NCI-H1092 treated with DMSO at 0.1 percent for 48 hours (cell line): ENCODE measurements around the gene TTC34.
"Not testable (repeated sequence)": the region's sequence is repeated elsewhere in the genome, so short reads cannot be mapped to it uniquely, and the experiment has no call there.

Source experiments
- DNase-seq: peaks from one replicate; lab custom pipeline; 2025; lab: John Stamatoyannopoulos, UW

TTC34 gene

DNA sequence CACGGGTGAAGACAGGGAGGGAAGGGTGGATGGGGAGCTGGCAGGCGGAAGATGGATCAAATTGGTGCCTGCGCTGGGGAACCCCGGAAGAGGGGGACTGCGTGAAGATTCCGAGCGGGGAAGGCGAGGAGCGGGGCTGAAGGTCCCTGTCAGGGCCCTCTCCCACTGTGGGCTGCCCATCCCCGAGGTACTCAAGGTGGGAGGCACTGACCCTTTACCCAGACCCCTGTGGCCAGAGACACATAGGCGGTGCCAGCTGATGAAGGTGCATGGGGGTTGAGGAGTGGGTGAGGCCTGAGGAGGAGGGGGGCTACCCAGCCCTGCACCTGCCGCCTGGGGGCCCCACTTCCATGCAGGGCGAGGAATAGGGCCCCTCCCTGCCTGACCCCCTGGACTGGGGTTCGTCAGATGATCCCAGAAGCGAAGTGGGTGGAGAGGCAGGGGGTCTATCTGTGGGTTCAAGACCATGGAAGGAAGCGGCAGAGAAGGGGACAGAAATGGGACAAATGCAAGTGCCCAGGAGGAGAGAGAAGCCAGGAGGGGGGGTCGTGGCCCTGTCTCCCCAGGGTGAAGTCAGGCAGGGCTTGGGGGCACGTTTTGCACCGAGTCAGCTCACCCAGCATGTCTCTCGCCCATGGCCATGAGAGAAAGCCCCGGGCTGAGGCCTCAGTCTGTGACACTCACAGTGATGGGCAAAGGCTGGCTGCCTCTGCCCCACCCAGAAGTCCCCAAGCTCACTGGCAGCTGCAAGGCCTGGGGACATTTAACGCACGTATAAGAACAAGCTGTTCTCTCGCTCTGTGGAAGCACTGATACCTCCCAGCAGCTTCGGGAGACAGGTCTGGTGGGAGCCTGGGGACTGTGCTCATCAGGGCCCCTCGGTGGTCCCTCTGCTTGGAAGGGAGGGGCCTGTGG lies 161.6 kb downstream of the TTC34 start:
- DNase-seq: no peak

DNA sequence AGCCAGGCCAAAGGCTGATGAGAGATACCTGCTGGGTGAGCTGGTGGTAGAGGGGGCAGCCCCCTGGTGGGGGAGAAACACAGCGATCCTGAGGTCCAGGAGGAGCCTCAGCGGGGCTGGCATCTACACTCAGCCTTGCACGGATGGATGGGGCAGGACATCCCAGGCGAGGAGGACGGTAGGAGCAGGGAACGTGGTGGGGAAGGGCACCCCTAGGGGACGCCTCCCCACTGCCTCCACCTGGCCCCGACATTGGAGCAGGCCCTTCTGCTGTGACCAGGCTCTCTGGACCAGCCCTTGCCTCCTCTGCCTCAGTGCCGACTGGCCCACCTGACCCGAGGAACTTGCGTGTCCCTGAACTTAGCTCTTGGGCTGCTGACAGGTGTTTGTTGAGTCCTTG lies 162.3 kb downstream of the TTC34 start:
- DNase-seq: no peak

DNA sequence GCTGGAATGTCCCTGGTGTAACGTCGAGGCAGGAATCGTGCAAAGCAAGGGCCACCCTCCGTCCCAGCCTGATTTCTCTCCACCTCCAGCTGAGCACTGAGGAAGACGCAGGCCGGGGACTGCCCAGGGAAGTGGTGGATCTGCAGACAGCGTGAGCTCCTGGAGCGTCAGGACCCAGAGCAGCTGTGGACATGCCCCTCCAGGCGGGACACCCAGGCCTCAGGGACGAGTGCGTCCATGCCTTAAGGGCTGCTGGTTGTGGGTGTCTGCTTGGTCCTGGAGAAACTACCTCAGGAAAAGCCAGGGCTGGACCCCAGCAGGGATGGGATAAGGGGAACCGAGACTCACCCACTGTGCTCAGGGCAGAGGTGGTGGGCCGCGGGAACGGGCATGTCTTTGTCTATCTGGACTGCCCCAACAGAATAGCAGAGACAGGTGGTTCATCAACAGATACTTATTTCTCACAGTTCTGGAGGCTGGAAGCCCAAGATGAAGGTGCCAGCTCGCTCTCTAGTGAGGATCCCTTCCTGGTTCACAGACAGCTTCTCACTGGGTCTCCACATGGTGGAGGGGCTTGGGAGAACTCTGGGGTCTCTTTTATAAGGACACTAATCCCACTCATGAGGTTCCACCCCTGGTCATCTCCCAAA lies 162.9 kb downstream of the TTC34 start:
- DNase-seq: no peak

DNA sequence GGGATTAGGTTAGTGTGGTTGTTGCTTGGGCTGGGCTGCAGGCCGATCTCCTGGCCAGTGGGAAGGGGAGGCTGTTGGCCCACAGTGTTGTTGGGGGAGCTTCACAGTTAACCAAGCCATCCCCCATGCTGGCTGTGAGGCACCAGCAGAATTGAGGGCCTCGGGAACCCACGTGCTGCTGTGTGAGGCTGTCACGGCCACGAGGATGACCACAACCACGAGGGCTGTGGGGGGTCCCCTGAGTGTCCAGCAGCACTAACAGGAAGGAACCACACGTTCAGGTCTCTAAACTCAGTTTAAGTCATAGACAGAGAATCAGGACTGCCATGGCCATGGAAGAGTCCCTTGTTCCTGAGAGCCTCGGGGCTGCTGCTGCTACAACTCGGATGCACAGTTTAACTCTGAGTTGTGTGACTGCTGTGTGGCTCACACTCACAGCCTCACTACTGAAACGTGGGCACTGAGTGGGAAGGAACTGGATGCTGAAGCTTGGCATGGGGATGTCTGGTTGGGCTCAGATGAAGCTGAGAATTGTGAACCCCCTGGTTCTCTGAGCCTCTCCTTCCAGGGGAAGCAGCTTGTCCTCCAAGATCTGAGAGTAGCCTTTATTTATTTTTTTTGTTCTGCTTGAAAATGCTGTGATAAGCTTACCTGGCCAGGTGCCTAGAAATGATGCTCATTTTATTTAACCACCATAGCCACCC lies 163.9 kb downstream of the TTC34 start:
- no peak for DNase-seq

DNA sequence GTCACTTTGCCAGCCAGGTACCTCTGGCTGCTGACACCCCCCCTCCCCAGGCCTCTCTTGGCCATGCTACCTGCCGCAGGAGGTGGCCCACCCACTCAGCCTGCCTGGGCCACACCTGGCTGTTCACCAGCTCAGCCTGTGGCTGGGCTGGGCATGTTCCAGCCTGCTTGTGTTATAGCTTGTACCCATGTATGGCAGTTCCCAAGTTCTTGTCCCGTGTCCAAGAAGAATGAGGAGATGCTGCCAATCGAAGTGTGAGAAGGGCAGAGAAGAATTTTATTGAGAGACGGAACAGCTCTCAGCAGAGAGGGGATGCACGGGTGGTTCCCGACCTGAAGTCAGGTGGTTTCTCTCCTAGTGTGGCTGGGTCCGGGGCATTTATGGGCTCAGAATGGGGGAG lies 164.8 kb downstream of the TTC34 start:
- DNase-seq: no peak

DNA sequence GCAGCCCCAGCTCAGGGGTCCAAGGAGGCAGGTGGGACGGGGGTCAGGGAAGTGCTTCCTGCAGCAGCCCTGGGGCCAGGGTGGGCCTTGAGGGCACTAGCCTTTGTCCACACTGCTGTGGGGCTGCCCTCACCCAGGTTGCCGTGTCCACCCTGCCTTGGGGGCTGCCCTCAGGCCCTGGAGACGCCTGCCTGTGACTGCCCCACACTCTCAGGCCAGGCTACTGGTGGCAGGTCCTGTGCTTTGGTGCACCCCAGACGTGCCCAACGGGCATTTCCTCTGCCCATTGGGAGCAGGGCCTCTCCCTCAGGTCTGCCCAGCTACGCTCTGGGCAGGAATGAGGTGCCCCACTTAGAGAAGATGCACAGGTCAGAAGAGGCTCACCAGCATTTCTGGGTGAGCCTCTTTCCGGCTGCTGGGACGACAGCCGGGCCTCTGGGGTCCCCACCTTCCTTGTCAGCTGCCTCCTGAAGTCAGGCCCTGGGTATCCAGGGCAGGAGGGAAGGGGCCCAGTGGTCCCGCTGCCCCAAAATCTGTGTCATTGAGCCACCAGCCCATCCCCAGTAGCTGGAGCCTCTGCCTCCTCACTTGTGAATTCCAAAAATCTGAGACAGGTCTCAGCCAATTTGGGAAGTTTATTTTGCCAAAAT lies 166.0 kb downstream of the TTC34 start:
- no peak for DNase-seq

DNA sequence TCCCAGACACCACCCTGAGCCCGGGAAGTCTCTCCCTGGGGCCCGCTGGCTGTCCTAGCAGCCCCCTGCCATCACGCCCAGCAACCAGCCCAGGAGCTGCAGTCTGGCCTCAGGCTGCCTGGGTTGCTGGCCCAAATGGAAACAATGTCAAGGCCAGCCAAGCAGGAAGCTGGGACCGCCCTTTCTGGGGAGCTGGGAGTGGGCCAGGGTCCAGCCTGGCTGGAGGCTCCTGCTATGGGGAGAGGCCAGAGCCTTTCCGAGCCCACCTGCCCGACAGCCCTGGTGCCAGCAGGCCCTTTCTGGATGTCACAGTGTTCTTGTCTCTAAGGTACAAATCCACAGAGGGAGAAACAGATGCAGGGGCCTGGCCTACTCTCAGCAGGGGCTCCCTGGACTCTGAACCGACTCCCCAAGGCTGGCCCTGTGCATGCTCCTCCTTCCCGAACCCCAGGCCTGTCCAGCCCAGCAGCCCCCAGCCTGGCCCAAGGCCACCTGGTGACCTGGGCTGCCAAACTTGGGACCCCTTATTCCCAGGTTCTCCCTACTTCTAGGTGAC lies 167.5 kb downstream of the TTC34 start:
- no peak for DNase-seq

DNA sequence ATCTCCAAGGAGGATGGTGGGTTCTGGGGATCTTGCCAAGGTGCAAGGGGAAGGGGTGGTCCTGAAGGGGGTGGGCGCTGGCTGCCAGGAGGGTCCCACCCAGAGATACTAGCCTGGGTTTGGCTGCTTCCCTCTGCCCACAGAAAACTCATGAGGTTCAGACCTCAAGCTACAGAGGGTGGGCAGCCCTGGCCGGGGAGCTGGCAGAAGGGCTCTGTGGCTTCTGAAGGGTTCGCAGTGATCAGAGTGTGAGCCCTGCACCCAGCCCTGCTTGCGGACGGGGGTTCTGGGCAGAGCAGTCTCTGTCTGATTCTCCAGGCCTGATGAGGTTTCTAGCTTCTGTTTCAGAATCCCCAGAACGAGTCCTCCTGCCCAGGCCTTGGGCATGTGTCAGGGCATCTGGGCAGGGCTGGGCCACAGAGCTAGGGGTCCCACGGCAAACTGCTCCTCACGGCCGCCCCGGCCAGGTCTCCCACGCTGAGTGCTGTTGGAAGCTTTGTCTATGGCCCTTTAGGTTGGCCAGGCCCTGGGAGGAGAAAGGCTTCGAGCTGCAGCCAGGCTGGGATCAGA lies 168.0 kb downstream of the TTC34 start:
- no peak for DNase-seq

DNA sequence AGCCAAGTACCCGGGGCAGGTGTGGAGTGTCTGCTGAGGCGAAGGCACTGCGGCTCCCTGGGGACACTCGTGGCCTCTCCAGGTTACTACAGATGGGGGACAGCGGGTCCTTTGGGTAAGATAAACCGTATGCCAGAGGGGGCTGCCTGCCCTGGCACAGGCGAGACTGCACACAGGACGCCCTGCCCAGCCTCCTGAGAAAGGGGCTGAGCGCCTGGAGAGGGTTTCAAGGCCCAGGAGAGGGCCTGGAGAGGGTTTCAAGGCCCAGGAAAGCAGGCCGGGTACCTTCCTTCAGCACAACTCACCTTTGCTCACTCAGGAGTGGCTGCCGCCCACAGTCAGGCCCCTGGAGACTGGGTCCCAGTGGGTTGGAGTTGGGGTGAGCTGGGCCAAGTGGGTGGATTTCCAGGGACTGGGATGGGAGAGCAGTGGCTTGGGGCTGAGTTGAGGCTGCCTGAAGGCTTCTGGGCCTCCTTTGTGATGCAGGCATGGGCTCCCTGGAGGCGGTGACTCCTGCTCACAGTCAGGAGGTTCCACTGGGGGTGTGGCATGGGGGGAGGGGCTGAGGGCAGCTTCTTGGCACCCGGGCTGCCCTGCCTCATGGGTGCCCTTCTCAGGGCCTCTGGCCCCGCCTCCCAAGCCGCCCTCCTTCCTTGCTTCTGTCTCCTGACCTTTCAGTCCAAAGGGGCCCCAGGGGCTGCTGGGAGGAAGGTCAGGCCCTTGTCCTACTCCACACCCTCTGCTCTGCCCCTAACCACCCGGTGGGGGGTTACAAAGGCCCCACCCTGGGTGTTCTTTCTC lies 168.7 kb downstream of the TTC34 start, which contains the start of gene MMEL1:
Gene MMEL1, minus strand, starts transcription at position 456 of the 801 bp plus-strand sequence. CDS start 3,532 bp downstream, outside the sequence.
- no peak for DNase-seq

DNA sequence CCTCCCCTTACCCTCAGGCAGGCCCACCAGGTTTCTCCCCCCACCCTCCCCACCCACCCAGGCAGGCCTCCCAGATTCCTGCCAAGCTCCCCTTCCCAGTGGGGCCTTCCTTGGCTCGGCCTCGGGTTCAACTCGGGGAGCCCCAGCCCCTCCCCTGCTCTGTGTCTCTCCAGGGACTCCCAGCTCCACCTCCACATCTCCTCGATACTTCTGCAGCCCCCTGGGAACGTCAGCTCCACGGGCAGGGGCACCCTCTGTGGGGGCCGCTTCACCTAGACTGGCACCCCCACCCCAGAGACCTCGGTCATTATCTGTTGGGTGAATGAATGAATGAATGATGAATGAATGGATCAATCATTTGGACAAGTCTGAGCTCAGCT lies 169.5 kb downstream of the TTC34 start:
- no peak for DNase-seq

DNA sequence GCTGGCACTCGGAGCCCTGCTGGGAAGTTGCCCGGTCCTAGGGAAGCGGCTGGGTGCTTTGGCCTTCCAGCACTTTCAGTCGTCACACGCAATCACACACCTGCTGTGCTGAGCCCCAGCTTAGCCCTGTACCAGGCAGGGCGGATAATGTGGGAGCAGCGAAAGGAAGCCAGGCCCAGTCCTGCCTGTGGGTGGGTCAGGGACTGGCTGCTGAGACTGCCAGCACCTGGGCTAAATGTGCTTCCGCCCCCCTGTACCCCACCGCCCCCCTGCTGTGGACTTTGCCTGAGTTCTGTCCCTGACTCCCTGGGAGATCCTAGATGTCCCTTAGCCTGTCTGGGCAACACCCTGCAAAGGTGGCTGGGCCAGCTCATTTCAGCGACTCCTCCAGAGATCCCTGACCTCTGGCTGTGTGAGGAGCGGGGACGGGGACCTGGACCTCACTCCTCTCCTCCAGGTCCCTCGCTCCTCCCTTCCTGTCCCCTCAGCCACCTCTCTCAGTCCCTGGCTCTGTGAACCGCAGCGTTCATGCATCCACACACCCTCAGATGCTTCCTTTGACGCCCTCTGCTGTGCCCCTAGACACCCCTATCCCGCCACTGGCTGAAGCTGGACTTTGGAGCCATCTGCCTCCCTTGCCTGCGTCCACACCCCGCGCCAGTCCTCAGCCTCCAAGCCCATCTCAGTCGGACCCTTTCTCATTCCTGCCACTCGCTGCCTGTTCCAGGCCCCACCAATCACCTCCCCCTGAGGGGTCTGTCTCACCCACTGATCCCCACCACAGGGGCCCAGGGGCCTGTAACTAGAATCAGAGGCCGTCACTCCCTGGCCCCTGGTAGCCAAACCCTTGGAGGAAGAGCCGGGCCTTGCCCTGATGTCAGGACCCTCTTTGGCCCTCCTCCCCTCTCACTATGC lies 170.1 kb downstream of the TTC34 start:
- no peak for DNase-seq

DNA sequence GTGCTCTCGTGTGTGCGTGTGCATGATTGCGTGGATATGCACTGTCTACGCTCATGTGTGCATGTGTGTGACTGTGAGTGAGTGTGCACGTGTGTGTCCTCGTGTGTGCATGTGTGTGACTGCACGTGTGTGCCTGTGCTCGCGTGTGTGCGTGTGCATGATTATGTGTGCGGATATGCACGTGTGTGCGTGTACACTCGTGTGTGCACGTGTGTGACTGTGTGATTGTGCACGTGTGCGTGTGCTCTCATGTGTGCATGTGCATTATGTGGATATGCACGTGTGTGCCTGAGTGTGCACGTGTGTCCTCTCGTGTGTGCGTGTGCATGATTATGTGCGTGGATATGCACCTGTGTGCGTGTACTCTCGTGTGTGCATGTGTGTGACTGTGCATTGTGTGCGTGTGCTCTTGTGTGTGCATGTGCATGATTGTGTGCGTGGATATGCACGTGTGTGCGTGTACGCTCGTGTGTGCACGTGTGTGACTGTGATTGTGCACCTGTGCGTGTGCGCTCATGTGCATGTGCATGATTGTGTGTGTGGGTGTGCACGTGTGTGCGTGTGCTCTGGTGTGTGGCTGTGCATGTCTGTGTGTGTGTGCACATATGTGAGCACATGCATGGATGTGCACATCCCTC lies 170.9 kb downstream of the TTC34 start:
- no peak for DNase-seq

DNA sequence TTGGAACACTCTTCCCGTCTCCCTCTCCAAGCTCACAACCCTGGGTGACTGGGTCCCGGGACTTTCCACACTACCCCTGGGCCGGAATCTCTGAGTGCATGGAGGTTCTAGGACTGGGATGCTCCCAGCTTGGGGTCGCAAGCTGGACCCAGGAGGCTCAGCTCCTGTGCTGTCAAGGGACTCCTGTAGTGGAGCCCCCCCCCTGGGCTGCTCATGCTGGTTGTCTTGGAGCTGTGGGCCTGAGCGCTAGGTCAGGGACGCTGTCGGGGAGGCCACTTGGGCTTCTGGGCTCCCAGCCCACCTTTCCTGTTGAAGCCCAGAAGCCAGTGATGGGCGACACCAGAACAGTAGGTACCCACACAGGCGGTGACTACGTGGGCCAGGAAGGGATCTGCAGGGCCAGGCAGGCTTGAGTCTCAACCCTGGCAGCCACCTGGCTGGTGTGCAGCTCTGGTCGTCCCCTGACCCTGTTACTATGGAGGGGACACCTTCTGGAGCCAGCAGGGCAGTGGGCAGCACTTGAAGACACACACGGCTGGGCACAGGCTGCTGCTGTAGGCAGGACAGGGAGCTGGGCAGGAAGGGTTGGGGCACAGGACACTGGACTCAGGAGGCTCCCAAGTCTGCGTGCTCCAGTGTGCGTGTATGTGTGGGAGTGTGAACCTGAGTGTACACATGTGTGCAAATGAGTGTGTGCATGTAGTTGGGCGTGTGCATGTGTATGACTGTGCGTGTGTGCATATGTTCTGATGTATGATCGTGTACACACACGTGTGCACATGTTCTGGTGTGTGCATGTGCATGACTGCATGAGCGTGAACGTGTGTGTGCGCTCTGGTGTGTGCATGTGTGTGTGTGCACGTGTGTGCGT lies 171.6 kb downstream of the TTC34 start:
- no peak for DNase-seq

DNA sequence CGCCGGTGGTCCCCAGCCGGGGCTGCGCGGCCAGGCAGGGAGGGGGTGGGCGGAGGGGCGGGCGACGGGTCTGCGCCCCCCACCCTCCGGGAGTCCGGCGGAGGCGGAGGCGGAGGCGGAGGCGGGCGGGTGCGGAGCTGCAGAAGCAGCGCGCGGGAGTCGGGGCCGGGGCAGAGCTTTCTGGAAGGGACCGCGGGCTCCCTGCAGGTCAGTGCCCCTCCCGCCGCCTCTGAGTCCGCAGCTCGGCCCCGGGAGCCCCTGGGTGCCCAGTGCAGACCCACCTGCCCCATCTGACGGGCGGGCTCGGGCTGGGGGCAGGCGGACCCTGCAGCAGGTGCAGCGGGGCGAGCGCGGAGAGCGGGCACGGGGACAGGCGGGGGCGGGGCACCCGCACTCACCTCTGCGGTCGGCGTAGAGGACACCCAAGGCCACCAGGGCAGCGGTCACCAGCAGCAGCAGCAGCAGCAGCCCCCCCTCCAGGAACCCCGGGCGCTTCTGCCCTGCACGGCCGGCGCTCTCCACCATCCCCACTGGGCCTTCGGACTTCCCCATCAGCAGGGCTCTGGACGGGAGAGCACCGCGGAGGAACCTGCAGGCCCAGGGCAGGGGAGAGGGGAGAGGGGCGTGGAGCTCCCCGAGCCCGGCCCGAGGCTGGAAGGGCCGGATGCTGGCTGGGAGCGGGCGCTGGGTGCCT lies 172.4 kb downstream of the TTC34 start:
- no peak for DNase-seq

DNA sequence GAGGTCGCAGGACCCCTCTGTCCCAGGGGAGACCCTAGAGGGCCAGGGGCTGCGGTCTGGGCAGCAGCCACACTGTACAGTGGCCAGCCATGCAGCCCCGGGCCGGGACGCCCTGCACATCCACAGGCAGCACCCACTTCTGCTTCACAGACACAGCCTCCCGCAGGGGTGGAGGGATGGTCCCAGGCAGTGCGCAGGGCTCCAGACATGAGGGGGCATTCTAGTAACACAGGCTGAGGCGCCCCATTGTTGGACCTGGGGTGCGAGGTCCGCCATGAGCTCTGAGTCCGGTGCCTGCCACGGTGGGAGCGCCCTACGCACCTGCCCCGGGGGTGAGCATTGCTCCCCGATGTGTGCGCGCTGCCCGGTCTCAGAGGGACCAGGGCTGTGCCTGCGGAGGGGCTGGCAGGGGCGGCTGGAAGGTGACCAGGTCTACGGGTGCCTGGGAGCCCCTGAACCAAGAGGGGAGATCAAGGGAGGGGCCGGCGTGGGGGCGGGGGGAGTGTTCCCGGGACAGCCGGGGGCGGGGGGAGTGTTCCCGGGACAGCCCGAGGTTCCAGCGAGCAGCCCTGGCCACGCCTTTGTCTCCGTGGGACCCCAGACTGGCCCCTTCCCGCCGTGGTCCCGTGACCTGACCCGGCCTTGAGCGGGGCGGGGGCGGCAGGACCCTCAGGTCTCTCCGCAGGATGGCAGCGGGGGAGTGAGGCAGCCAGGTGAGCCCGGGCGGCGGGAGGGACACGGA lies 173.1 kb downstream of the TTC34 start:
- no peak for DNase-seq

DNA sequence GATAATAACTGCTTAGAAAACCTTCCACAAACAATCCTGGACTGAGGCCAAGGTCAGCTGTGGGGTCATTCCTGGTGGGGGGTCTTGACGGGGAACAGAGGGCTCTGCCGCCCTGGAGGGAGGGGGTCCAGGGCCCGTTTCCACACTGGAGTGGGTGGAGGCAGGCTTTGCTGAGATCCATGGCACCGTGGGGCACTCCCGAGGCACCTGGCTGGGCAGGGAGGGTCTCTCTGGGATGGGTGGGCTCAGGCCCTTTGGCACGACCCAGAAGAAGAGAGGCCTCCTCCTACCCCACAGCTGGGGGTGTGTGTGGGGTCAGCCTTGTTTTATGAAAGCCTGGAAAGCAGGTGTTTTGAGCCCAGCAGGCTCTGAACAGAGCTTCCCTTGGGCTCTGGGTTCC lies 173.7 kb downstream of the TTC34 start:
- DNase-seq: no peak

DNA sequence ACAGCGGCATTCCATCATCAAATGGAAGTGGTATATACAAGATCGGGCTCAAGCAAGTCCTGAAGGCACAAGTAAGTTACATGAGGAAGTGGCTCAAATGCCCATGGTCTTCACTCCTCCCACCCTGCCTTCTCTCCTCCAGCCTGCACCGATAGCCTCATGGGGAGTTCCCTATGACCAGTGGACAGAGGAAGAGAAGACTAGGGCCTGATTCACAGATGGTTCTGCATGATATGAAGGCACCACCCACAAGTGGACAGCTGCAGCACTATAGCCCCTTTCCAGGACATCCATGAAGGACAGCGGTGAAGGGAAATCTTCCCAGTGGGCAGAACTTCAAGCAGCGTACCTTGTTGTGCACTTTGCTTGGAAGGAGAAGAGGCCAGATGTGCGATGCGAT lies 175.7 kb downstream of the TTC34 start:
- not testable (repeated sequence) for DNase-seq
